Measurements from ENCODE around the gene BEGAIN. TPM values are rescaled to one million over a fixed set of nuclear protein-coding genes. Genes with fewer than 3 reads are reported as not detected.

Gene BEGAIN
- polyA plus RNA-seq, 1 donor from 2014 or later, result 10.9 TPM

GRCh38 chr14:100556936-100557505 lies 30.2 kb downstream of the BEGAIN start:
- H3K9ac ChIP-seq (ENCODE audit: low read length), result no peak overlapping the region
- no peaks in the 10 kb centered on the region for H3F3A ChIP-seq (ENCODE audit: insufficient read depth, low read length, poor library complexity, severe bottlenecking)
- TF ChIP-seq POLR2AphosphoS5 (IDR thresholded peaks at IDR 0.05), result no peak
- no peak for TF ChIP-seq SMC3 (conservative IDR thresholded peaks at IDR 0.05; ENCODE audit: poor library complexity)
- no peak for TF ChIP-seq MXI1 (conservative IDR thresholded peaks at IDR 0.05; ENCODE audit: poor library complexity, severe bottlenecking)
- no peak for TF ChIP-seq EZH2 (IDR thresholded peaks at IDR 0.05; ENCODE audit: borderline replicate concordance, insufficient read depth, low read length, poor library complexity, severe bottlenecking)
- no peak for TF ChIP-seq RAD21 (conservative IDR thresholded peaks at IDR 0.05)
- TF ChIP-seq REST (IDR thresholded peaks at IDR 0.05; ENCODE audit: borderline replicate concordance), result no peak
- no peak for TF ChIP-seq EP300 (conservative IDR thresholded peaks at IDR 0.05; ENCODE audit: poor library complexity, severe bottlenecking)
- TF ChIP-seq, protein P1, sequence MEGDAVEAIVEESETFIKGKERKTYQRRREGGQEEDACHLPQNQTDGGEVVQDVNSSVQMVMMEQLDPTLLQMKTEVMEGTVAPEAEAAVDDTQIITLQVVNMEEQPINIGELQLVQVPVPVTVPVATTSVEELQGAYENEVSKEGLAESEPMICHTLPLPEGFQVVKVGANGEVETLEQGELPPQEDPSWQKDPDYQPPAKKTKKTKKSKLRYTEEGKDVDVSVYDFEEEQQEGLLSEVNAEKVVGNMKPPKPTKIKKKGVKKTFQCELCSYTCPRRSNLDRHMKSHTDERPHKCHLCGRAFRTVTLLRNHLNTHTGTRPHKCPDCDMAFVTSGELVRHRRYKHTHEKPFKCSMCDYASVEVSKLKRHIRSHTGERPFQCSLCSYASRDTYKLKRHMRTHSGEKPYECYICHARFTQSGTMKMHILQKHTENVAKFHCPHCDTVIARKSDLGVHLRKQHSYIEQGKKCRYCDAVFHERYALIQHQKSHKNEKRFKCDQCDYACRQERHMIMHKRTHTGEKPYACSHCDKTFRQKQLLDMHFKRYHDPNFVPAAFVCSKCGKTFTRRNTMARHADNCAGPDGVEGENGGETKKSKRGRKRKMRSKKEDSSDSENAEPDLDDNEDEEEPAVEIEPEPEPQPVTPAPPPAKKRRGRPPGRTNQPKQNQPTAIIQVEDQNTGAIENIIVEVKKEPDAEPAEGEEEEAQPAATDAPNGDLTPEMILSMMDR (IDR thresholded peaks at IDR 0.05; ENCODE audit: poor library complexity, severe bottlenecking), result no peak
- no peak for TF ChIP-seq TAF1 (IDR thresholded peaks at IDR 0.05; ENCODE audit: low read depth)
- H3K27ac ChIP-seq (ENCODE audit: low read length), result no peak overlapping the region
- no peak overlapping the region for H2AFZ ChIP-seq (ENCODE audit: low read depth, low read length)
- H4K20me1 ChIP-seq (ENCODE audit: insufficient read depth), result no peaks in the 10 kb centered on the region
- no peaks in the 10 kb centered on the region for H3K9me3 ChIP-seq (ENCODE audit: low read length)
- H3K4me2 ChIP-seq (ENCODE audit: low read length), result no peak overlapping the region
- no peaks in the 10 kb centered on the region for H3K36me3 ChIP-seq (ENCODE audit: insufficient read depth, low read length)
- no peaks in the 10 kb centered on the region for H3K9me2 ChIP-seq (ENCODE audit: insufficient read depth, low read length)
- no peaks in the 10 kb centered on the region for H3K27me3 ChIP-seq (ENCODE audit: insufficient read depth, low read depth, low read length)
- H3K79me2 ChIP-seq (replicated peaks; ENCODE audit: insufficient read depth, low read length), result peaks cover 4% of the 10 kb centered on the region
- H3K4me3 ChIP-seq (ENCODE audit: low read length), result no peak overlapping the region

- Histone ChIP-seq H3K9me2 (ENCODE audit: insufficient read depth, low read length) (no peaks in the 10 kb centered on the region), H3K4me3 (ENCODE audit: low read length) (no peak overlapping the region), H3K27ac (ENCODE audit: low read length) (no peak overlapping the region), H2AFZ (ENCODE audit: low read depth, low read length) (no peak overlapping the region), H3K27me3 (ENCODE audit: insufficient read depth, low read depth, low read length) (no peaks in the 10 kb centered on the region), H4K20me1 (ENCODE audit: insufficient read depth) (no peaks in the 10 kb centered on the region), H3K79me2 (replicated peaks; ENCODE audit: insufficient read depth, low read length) (no peaks in the 10 kb centered on the region), H3K36me3 (ENCODE audit: insufficient read depth, low read length) (no peaks in the 10 kb centered on the region), H3K9me3 (ENCODE audit: low read length) (no peaks in the 10 kb centered on the region), H3K9ac (ENCODE audit: low read length) (no peak overlapping the region), H3F3A (ENCODE audit: insufficient read depth, low read length, poor library complexity, severe bottlenecking) (no peaks in the 10 kb centered on the region), H3K4me2 (ENCODE audit: low read length) (no peak overlapping the region)
- TF ChIP-seq RAD21 (conservative IDR thresholded peaks at IDR 0.05) (no peak), POLR2AphosphoS5 (IDR thresholded peaks at IDR 0.05) (no peak), MXI1 (conservative IDR thresholded peaks at IDR 0.05; ENCODE audit: poor library complexity, severe bottlenecking) (no peak), EP300 (conservative IDR thresholded peaks at IDR 0.05; ENCODE audit: poor library complexity, severe bottlenecking) (no peak), TAF1 (IDR thresholded peaks at IDR 0.05; ENCODE audit: low read depth) (no peak), SMC3 (conservative IDR thresholded peaks at IDR 0.05; ENCODE audit: poor library complexity) (no peak), REST (IDR thresholded peaks at IDR 0.05; ENCODE audit: borderline replicate concordance) (no peak), EZH2 (IDR thresholded peaks at IDR 0.05; ENCODE audit: borderline replicate concordance, insufficient read depth, low read length, poor library complexity, severe bottlenecking) (no peak)
- TF ChIP-seq, protein P1 (IDR thresholded peaks at IDR 0.05; ENCODE audit: poor library complexity, severe bottlenecking), result no peak
Observed at GRCh38 chr14:100556140-100556475, 31.1 kb downstream of the BEGAIN start.
